Kidney (tissue), 14 donors: ENCODE data around the gene CHRM2. TPM values are rescaled to one million over a fixed set of nuclear protein-coding genes. Genes with fewer than 3 reads are reported as not detected.

ENCODE experiments used
- DNase-seq, 5 donors: peaks; one replicate each; pipeline ENCODE4 v3.0.0-alpha.2; 2013 to 2020
- FAIRE-seq: peaks from 2 replicates; lab custom pipeline; 2012; peaks lifted over from hg19 to GRCh38; lab: Jason Lieb, UNC
- H3K27ac ChIP-seq, 2 donors: one replicate each; pipeline ENCODE4 v1.7.0; 2013; ENCODE audit warnings: low read depth in 2 of 2, low read length in 2 of 2, inconsistent platforms in 1 of 2
- H3K27me3 ChIP-seq: one replicate; pipeline ENCODE4 v1.7.1; 2013; ENCODE audit warnings: low read length, inconsistent platforms; ENCODE audit not compliant: control insufficient read depth, insufficient read depth
- H3K36me3 ChIP-seq, 3 donors: one replicate each; pipeline versions ENCODE4 v1.7.0 to v1.7.1; 2013; ENCODE audit warnings: low read length in 3 of 3, control low read depth in 1 of 3, inconsistent platforms in 1 of 3; ENCODE audit not compliant: insufficient read depth in 3 of 3, control insufficient read depth in 2 of 3
- H3K4me1 ChIP-seq, 3 donors: one replicate each; pipeline versions ENCODE4 v1.7.0 to v1.7.1; 2013; ENCODE audit warnings: low read length in 3 of 3, inconsistent platforms in 1 of 3, low read depth in 1 of 3; ENCODE audit not compliant: control insufficient read depth in 2 of 3, insufficient read depth in 2 of 3
- H3K4me3 ChIP-seq, 3 donors: one replicate each; pipeline versions ENCODE4 v1.7.0 to v1.8.1; 2013; ENCODE audit warnings: low read length in 3 of 3, control low read depth in 1 of 3, inconsistent platforms in 1 of 3
- H3K9ac ChIP-seq, 3 donors: one replicate each; pipeline versions ENCODE4 v1.7.0 to v1.7.1; 2013; ENCODE audit warnings: low read length in 3 of 3, control low read depth in 1 of 3, inconsistent platforms in 1 of 3
- H3K9me3 ChIP-seq, 3 donors: one replicate each; pipeline versions ENCODE4 v1.7.0 to v1.7.1; 2013; ENCODE audit warnings: low read length in 3 of 3, control low read depth in 1 of 3, inconsistent platforms in 1 of 3; ENCODE audit not compliant: control insufficient read depth in 2 of 3, insufficient read depth in 1 of 3
- CTCF ChIP-seq: IDR thresholded peaks from 3 replicates; pipeline ENCODE4 v1.5.1; 2012; ENCODE audit warnings: mild to moderate bottlenecking, moderate library complexity, borderline replicate concordance; ENCODE audit not compliant: insufficient read depth; ENCODE audit errors: extremely low read depth
- intact Hi-C: fragments of 100-400 bp; cut with DNase I; formaldehyde crosslinking; loops from one replicate; pipeline ENCODE4 v1.11.1; 2022
- polyA plus RNA-seq: library from polyadenylated mRNA; stranded (reverse); fragments of 350-450 nt; fragmentation: Illumina TruSeq; extraction: RNeasy Lipid Tissue Mini Kit (QIAGEN cat#74804); gene quantifications from one replicate; pipeline ENCODE4 v1.2.3, GENCODE V29; 2014; ENCODE audit warnings: low read depth, low replicate concordance; ENCODE audit not compliant: insufficient read depth
- total RNA-seq: library from RNA; stranded (reverse); fragmentation: NEBNext Ultra II Directional; extraction: Animal tissue kit (Norgen Biotek cat#: 25700); gene quantifications from one replicate; pipeline ENCODE4 v1.2.1, GENCODE V29; 2021
- donor health status: control.
- donor health status: control.
- donor health status: control.
- donor health status: control.
- donor health status: control.
- donor health status: DM: yes; HTN: yes; CAD: no.
- donor health status: Normal renal cell carcinoma (clear cell type).

The CHRM2 gene
- total and polyA plus RNA-seq, 2 donors from 2014 or later: not detected

- intact Hi-C loops: no loop called here
- Histone ChIP-seq H3K27ac (no peak overlapping the region), H3K9me3 (no peaks in the 10 kb centered on the region), H3K4me1 (no peaks in the 10 kb centered on the region), H3K4me3 (no peak overlapping the region), H3K9ac (no peak overlapping the region), H3K36me3 (no peaks in the 10 kb centered on the region), H3K27me3 (no peaks in the 10 kb centered on the region)
- no peak for TF ChIP-seq CTCF
- no peak for FAIRE-seq
- no peak for DNase-seq
Measured at GRCh38 chr7:136937436-136937835, 69.0 kb downstream of the CHRM2 start.

DNA sequence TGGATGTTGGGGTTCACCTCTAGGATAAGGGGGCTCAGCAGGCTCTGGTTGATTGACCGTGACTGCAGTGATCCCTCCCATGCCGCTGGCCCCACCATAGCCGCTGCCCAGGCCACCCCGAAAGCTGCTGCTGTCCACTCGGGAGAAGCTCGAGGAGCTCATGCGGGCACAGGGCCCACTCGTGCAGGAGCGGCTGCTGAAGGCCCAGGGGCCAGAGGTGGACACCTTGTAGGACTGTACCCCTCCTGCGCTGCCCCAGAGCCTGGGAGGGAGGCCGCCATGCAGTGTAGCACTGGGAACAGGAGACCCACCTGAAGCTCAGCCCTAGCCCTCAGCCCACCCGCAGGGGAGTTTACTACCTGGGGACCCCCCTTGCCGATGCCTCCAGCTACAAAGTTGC, 70.0 kb downstream of the CHRM2 start:
- no peaks in the 10 kb centered on the region for H3K36me3 ChIP-seq
- H3K9ac ChIP-seq: no peak overlapping the region
- TF ChIP-seq CTCF: no peak
- no peaks in the 10 kb centered on the region for H3K9me3 ChIP-seq
- H3K4me3 ChIP-seq: no peak overlapping the region
- peak in 1 of 5 donors; percentile 57 for DNase-seq
- no peak for FAIRE-seq
- H3K27me3 ChIP-seq: no peaks in the 10 kb centered on the region
- no peaks in the 10 kb centered on the region for H3K4me1 ChIP-seq
- H3K27ac ChIP-seq: no peak overlapping the region
- intact Hi-C loops: no loop called here

- no peak for FAIRE-seq
- Histone ChIP-seq H3K4me3 (no peak overlapping the region), H3K9me3 (no peaks in the 10 kb centered on the region), H3K36me3 (no peaks in the 10 kb centered on the region), H3K27me3 (no peaks in the 10 kb centered on the region), H3K4me1 (no peaks in the 10 kb centered on the region), H3K27ac (no peak overlapping the region), H3K9ac (no peak overlapping the region)
- no peak for DNase-seq
- intact Hi-C loops: no loop called here
- no peak for TF ChIP-seq CTCF
Measured at GRCh38 chr7:136940122-136940521, 71.7 kb downstream of the CHRM2 start.

- Histone ChIP-seq H3K27ac (no peak overlapping the region), H3K9ac (no peak overlapping the region), H3K36me3 (no peaks in the 10 kb centered on the region), H3K9me3 (no peaks in the 10 kb centered on the region), H3K4me3 (no peak overlapping the region), H3K27me3 (no peaks in the 10 kb centered on the region), H3K4me1 (no peaks in the 10 kb centered on the region)
- intact Hi-C loops: no loop called here
- DNase-seq: no peak
- FAIRE-seq: no peak
- no peak for TF ChIP-seq CTCF
Measured at GRCh38 chr7:136940917-136941316, 72.5 kb downstream of the CHRM2 start.
